HG02981 (cell line): Measurements from ENCODE around the gene NSMCE1.
"Not testable (repeated sequence)": the region's sequence is repeated elsewhere in the genome, so short reads cannot be mapped to it uniquely, and the experiment has no call there.

Source experiments
- ATAC-seq: cut with Tn5 transposase; IDR thresholded peaks from one replicate; pipeline ENCODE4 v1.9.1; 2021; ENCODE audit warnings: mild to moderate bottlenecking, moderate library complexity; ENCODE audit not compliant: unreplicated experiment

The NSMCE1 gene

DNA sequence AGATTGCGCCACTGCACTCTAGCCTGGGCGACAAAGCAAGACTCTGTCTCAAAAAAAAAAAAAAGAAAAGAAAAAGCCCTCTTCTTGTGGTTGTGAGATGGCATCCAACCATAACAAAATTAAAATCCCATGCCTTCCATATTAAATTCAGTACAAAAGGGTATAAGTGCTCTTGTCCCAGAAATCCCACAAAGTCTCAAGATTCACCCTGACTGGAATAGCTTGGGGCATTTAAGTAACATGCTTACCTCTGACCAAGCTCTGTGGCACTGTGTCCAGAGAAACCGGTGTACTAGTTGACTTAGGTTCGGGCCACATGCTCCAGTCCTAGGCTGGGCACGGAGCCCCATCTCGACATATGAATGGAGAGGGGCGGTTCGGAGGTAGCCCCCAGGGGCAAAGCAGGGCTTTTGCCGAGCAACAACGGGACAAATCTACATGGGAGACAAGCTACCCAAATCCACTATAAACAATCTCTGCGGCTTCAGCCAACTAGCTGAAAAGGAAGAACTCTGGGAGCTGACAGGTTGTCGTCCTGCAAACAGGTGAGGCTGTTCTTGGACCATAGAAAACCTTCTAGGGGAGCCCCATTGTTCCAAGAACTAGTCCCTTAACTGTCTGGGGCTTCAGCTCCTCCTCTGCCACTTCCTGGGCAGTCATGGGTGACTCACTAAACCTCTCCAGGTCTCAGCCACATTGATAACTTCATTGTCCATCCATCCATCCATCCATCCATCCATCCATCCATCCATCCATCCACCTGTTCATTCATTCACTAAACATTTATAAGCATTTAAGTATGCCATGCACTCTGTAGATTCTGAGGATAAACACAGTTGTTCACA is 34.9 kb upstream of the NSMCE1 start:
- ATAC-seq = no peak

DNA sequence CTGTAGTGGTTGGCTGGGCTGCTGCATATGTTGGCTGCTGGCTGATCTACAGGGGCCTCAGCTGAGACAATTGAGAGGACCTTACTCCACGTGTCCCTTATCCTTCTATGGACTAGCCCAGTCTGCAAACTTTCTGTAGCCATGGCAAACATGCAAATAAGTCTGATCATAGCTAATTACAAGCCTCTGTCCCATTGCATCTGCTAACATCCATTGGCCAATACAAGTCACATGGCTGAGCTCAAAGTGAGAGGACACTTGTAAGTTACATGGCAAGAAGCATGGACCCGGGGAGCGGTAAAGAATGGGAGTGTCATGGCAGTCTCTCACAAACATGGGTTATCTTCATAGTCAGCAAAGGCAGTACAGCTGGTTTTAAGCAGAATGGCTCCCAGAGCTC is 33.6 kb upstream of the NSMCE1 start:
- ATAC-seq = no peak

GRCh38 chr16:27301236-27301861 is 32.8 kb upstream of the NSMCE1 start:
- ATAC-seq = peak; percentile 59

- no peak for ATAC-seq
Observed at GRCh38 chr16:27298132-27298531, 29.6 kb upstream of the NSMCE1 start.

GRCh38 chr16:27293343-27293742 is 24.8 kb upstream of the NSMCE1 start:
- no peak for ATAC-seq

GRCh38 chr16:27291722-27292240 is 23.2 kb upstream of the NSMCE1 start:
- no peak for ATAC-seq

GRCh38 chr16:27291106-27291505 is 22.5 kb upstream of the NSMCE1 start:
- no peak for ATAC-seq

DNA sequence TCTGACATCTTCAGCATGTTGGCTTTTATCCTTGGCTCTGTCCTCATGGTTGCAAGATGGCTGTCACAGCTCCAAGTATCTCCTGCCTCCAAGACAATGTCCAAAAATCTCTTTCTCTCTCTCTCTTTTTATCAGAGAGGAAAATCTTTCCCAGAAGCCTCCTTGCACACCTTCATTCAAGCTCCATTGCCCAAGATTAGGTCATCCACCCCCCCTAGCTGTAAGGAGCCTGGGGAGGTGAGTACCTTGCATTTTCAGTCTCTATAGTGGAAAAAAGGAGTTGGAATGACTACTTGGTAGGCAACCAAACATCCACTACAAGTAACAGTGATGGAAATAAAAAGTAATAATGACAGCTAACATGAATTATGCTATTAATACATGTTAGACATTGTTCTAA is 22.0 kb upstream of the NSMCE1 start:
- ATAC-seq = no peak

GRCh38 chr16:27289669-27290068 is 21.1 kb upstream of the NSMCE1 start:
- ATAC-seq = no peak

GRCh38 chr16:27288313-27288712 is 19.7 kb upstream of the NSMCE1 start:
- ATAC-seq = not testable (repeated sequence)

GRCh38 chr16:27287887-27288286 is 19.3 kb upstream of the NSMCE1 start:
- no peak for ATAC-seq

GRCh38 chr16:27287051-27287811 is 18.7 kb upstream of the NSMCE1 start:
- ATAC-seq = no peak

GRCh38 chr16:27286451-27286850 is 17.9 kb upstream of the NSMCE1 start:
- ATAC-seq = no peak

DNA sequence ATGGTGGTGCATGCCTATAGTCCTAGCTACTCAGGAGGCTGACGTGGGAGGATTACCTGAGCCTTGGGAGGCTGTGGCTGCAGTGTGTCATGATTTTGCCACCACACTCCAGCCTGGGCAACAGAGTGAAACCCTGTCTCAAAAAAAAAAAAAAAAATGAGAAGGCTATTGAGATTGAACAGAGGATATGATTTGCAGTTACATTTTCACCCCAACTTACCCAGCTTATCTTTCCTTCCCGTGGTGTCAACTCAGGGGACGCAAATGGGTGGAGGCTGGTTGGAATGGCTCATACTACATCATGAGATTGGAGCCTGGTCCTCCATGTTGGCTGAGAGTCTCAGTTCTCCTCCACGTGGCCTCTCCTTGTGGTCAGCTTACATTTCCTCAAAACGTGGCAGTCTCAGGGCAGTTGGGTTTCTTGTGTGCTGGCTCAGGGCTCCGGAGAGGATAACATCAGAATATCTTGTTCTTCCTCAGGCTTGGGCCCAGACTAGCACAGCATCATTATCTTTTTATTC is 17.2 kb upstream of the NSMCE1 start:
- no peak for ATAC-seq

- ATAC-seq = no peak
Observed at GRCh38 chr16:27284865-27285675, 16.5 kb upstream of the NSMCE1 start.

DNA sequence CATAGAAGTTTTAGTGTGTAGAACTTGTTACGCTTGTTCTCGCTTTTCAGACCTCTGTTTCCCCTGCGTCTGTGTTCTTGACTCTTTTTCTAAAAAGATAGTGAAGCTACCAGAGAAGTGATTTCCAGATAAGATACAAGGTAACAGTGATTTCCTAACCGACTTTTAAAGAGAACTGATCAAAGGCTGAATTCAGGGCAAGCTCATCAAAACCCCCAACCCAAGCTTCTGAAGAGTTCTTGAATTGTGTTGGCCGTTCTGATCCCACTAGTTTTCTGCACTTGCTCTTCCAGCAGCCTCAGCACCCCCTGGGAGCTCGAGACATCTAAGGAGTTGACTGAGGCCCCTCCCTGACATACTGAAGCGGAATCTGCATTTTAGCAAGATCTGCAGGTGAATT is 12.7 kb upstream of the NSMCE1 start:
- ATAC-seq = no peak

DNA sequence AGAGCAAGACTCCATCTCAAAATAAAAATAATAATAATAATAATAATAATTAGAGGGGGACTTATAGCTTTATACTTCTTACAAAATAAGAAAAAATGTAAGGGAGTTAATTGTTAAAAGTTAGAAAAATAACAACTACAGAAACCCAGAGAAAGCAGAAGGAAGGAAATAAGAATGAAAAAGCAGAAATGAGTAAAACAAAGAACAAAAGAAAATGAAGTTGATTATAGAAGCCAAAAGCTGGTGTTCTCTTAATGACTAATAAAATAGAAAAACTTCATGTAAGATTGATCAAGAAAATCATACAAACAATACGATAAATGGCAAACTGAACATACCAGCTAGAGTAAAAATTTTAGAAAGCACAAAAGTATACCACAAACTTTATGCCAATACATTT is 6.8 kb upstream of the NSMCE1 start:
- ATAC-seq = no peak

DNA sequence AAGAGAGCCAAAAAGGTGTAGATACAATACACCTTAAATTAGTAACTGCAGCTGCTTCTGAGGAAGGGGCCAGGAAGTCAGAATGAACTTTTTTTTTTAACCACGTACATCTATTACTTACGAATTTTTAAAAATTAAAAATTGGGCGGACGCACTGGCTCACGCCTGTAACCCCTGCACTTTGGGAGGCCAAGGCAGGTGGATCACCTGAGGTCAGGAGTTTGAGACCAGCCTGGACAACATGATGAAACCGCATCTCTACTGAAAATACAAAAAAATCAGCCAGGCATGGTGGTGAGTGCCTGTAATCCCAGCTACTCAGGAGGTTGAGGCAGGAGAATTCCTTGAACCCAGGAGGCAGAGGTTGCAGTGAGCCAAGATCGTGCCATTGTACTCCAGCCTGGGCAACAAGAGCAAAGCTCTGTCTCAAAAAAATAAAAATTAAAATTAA is 5.9 kb upstream of the NSMCE1 start:
- not testable (repeated sequence) for ATAC-seq

- peak; percentile 59 for ATAC-seq
Observed at GRCh38 chr16:27273670-27274423, 5.3 kb upstream of the NSMCE1 start.

DNA sequence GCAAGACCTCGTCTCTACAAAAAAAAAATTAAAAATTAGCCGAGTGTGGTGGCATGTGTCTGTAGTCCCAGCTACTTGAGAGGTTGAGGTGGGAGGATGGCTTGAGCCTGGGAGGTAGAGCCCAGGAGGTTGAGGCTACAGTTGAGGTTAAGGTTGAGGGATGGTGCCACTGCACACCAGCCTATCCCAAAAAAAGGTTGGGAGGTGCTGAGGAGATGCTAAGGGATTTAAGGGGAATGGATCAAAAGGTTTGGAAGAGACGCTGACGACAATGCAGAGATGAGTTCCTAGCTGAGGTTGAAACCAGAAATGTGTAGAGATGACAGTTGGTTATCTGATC is 4.7 kb upstream of the NSMCE1 start:
- no peak for ATAC-seq
